H1 (cell line): ENCODE measurements around the gene RARA. TPM values are rescaled to one million over a fixed set of nuclear protein-coding genes. Genes with fewer than 3 reads are reported as not detected.

Source experiments
- CTCF ChIA-PET: fragments of 300-600 bp; sonication (Branson Sonifier 250); formaldehyde crosslinking; loops from one replicate; lab custom pipeline; 2021; ENCODE audit not compliant: partially characterized antibody; lab: Charles Lee
- POLR2A ChIA-PET: fragments of 300-600 bp; sonication (Branson Sonifier 250); formaldehyde crosslinking; loops from one replicate; lab custom pipeline; 2021; ENCODE audit warnings: inconsistent platforms; ENCODE audit not compliant: partially characterized antibody; lab: Charles Lee
- DNase-seq, 2 experiments: peaks; one replicate each; pipeline versions ENCODE4 v3.0.0 to v3.0.0-alpha.2; 2010 to 2022; ENCODE audit warnings: low spot score in 2 of 2, low read depth in 1 of 2, mixed read lengths in 1 of 2
- FAIRE-seq: peaks from 2 replicates; lab custom pipeline; 2011; peaks lifted over from hg19 to GRCh38; lab: Jason Lieb, UNC
- H2AFZ ChIP-seq: 2 replicates; pipeline ENCODE4 v1.8.1; 2012; ENCODE audit warnings: low read length, inconsistent platforms
- H2AK5ac ChIP-seq: 2 replicates; pipeline ENCODE4 v1.6.1; 2013; ENCODE audit warnings: low read depth, low read length
- H2BK120ac ChIP-seq: replicated peaks from 2 replicates; pipeline ENCODE3; 2013; ENCODE audit warnings: low read depth, low read length, inconsistent platforms
- H2BK12ac ChIP-seq: 2 replicates; pipeline ENCODE4 v1.6.1; 2013; ENCODE audit warnings: low read depth, low read length
- H2BK15ac ChIP-seq: 2 replicates; pipeline ENCODE4 v1.6.1; 2013; ENCODE audit warnings: low read length
- H2BK20ac ChIP-seq: 2 replicates; pipeline ENCODE4 v1.6.1; 2013; ENCODE audit warnings: low read length
- H2BK5ac ChIP-seq: 2 replicates; pipeline ENCODE4 v1.6.1; 2013; ENCODE audit warnings: low read depth, low read length
- H3K14ac ChIP-seq: 2 replicates; pipeline ENCODE4 v1.6.1; 2013; ENCODE audit warnings: inconsistent platforms; ENCODE audit not compliant: insufficient read length
- H3K18ac ChIP-seq: 2 replicates; pipeline ENCODE4 v1.6.1; 2013; ENCODE audit warnings: low read length; ENCODE audit errors: extremely low read depth
- H3K23ac ChIP-seq: 2 replicates; pipeline ENCODE4 v1.6.1; 2013; ENCODE audit warnings: inconsistent platforms; ENCODE audit not compliant: insufficient read length
- H3K23me2 ChIP-seq: 2 replicates; pipeline ENCODE4 v1.6.1; 2013; ENCODE audit warnings: low read depth, low read length
- H3K27ac ChIP-seq: 2 replicates; pipeline ENCODE4 v1.6.1; 2011; ENCODE audit warnings: low read depth, low read length, inconsistent platforms
- H3K27me3 ChIP-seq, 4 experiments: replicated peaks in 1 of 4; 1 replicate in 1 of 4; 2 replicates in 3 of 4; pipeline versions ENCODE4 v1.6.1 to v1.8.1; 2011 to 2013; ENCODE audit warnings: low read length in 3 of 4, mild to moderate bottlenecking in 3 of 4, inconsistent platforms in 2 of 4, mixed read lengths in 2 of 4, moderate library complexity in 1 of 4; ENCODE audit not compliant: control insufficient read depth in 3 of 4, insufficient read depth in 3 of 4; ENCODE audit errors: extremely low read depth in 1 of 4
- H3K36me3 ChIP-seq, 4 experiments: 2 replicates each; pipeline versions ENCODE4 v1.6.1 to v1.8.1; 2011 to 2013; ENCODE audit warnings: mild to moderate bottlenecking in 4 of 4, low read length in 3 of 4, moderate library complexity in 2 of 4, control low read depth in 1 of 4, inconsistent platforms in 1 of 4; ENCODE audit not compliant: insufficient read depth in 4 of 4, control insufficient read depth in 2 of 4
- H3K4ac ChIP-seq: replicated peaks from 2 replicates; pipeline ENCODE3; 2013; ENCODE audit warnings: low read length, low read depth, mixed read lengths, inconsistent platforms; ENCODE audit not compliant: insufficient read length
- H3K4me1 ChIP-seq, 4 experiments: replicated peaks in 1 of 4; 1 replicate in 1 of 4; 2 replicates in 3 of 4; pipeline versions ENCODE4 v1.6.1 to v1.8.1; 2011 to 2013; ENCODE audit warnings: low read length in 3 of 4, inconsistent platforms in 2 of 4, mixed read lengths in 1 of 4; ENCODE audit not compliant: insufficient read depth in 4 of 4, control insufficient read depth in 3 of 4
- H3K4me2 ChIP-seq, 2 experiments: 2 replicates each; pipeline versions ENCODE4 v1.6.1 to v1.8.1; 2011 to 2013; ENCODE audit warnings: low read depth in 2 of 2, low read length in 2 of 2, control low read depth in 1 of 2, inconsistent platforms in 1 of 2, mild to moderate bottlenecking in 1 of 2; ENCODE audit not compliant: insufficient read depth in 1 of 2
- H3K4me3 ChIP-seq, 4 experiments: fragments of 200-600, 300-600 bp in 1 of 4; sonication (generic), shearing (Covaris generic), sonication (Bioruptor Twin) in 1 of 4; 2 replicates each; pipeline versions ENCODE4 v1.5.1 to v1.8.1; 2011 to 2016; ENCODE audit warnings: low read length in 4 of 4, low read depth in 3 of 4, control low read depth in 2 of 4, inconsistent platforms in 2 of 4, mild to moderate bottlenecking in 2 of 4, mixed read lengths in 1 of 4, moderate library complexity in 1 of 4; ENCODE audit not compliant: insufficient read depth in 2 of 4; ENCODE audit errors: extremely low read depth in 1 of 4
- H3K56ac ChIP-seq: replicated peaks from 2 replicates; pipeline ENCODE3; 2013; ENCODE audit warnings: low read depth, mild to moderate bottlenecking, mixed read lengths, low read length, inconsistent platforms; ENCODE audit not compliant: insufficient read length
- H3K79me1 ChIP-seq: 2 replicates; pipeline ENCODE4 v1.6.1; 2013; ENCODE audit warnings: low read depth, low read length, control low read depth
- H3K79me2 ChIP-seq, 2 experiments: 2 replicates each; pipeline versions ENCODE4 v1.6.1 to v1.8.1; 2012 to 2013; ENCODE audit warnings: low read length in 2 of 2, mild to moderate bottlenecking in 2 of 2, inconsistent platforms in 1 of 2; ENCODE audit not compliant: insufficient read depth in 2 of 2, control insufficient read depth in 1 of 2
- H3K9ac ChIP-seq, 4 experiments: replicated peaks in 1 of 4; 1 replicate in 1 of 4; 2 replicates in 3 of 4; pipeline versions ENCODE4 v1.6.1 to v1.8.1; 2011 to 2013; ENCODE audit warnings: low read depth in 3 of 4, low read length in 3 of 4, control low read depth in 2 of 4, mild to moderate bottlenecking in 2 of 4, moderate library complexity in 2 of 4, inconsistent platforms in 1 of 4; ENCODE audit errors: extremely low read depth in 1 of 4
- H3K9me3 ChIP-seq, 2 experiments: 2 replicates each; pipeline versions ENCODE4 v1.6.1 to v1.8.1; 2012 to 2013; ENCODE audit warnings: mild to moderate bottlenecking in 2 of 2, moderate library complexity in 2 of 2, control low read depth in 1 of 2, inconsistent platforms in 1 of 2, low read depth in 1 of 2, low read length in 1 of 2, mixed read lengths in 1 of 2; ENCODE audit not compliant: insufficient read depth in 2 of 2
- H4K20me1 ChIP-seq, 2 experiments: replicated peaks in 1 of 2; 2 replicates each; pipeline versions ENCODE3 to v1.8.1; 2011 to 2013; ENCODE audit warnings: inconsistent platforms in 2 of 2, low read length in 2 of 2, mild to moderate bottlenecking in 1 of 2; ENCODE audit not compliant: insufficient read depth in 2 of 2, control insufficient read depth in 1 of 2
- H4K5ac ChIP-seq: 2 replicates; pipeline ENCODE4 v1.6.1; 2013; ENCODE audit warnings: low read length, low read depth, mixed read lengths, inconsistent platforms; ENCODE audit not compliant: insufficient read length
- H4K8ac ChIP-seq: 2 replicates; pipeline ENCODE4 v1.8.0; 2013; ENCODE audit warnings: mild to moderate bottlenecking, moderate library complexity, low read length, inconsistent platforms; ENCODE audit not compliant: insufficient read depth; ENCODE audit errors: extremely low read depth
- H4K91ac ChIP-seq: replicated peaks from 2 replicates; pipeline ENCODE3; 2013; ENCODE audit warnings: low read length, mixed read lengths, inconsistent platforms; ENCODE audit not compliant: insufficient read length
- KDM1A ChIP-seq: fragments of 200-600, 300-600 bp; sonication (generic); IDR thresholded peaks from 2 replicates; pipeline ENCODE4 v1.7.1; 2016; ENCODE audit warnings: mild to moderate bottlenecking, low read length, borderline replicate concordance
- POLR2A ChIP-seq, 2 experiments: IDR thresholded peaks; 1 replicate in 1 of 2; 2 replicates in 1 of 2; pipeline ENCODE4 v1.6.1; 2011; ENCODE audit warnings: low read depth in 2 of 2, low read length in 2 of 2, mild to moderate bottlenecking in 2 of 2; ENCODE audit errors: control extremely low read depth in 1 of 2
- TBP ChIP-seq: IDR thresholded peaks from 2 replicates; pipeline ENCODE4 v1.6.1; 2011; ENCODE audit warnings: low read depth, low read length, improper control_type of control experiment
- USF2 ChIP-seq: IDR thresholded peaks from 2 replicates; pipeline ENCODE4 v1.6.1; 2011; ENCODE audit warnings: low read length, improper control_type of control experiment
- WGBS, 2 experiments: shearing (Covaris generic) in 1 of 2; methylation state at CpG; one replicate each; pipeline versions ENCODE4 v1.1.6 to v1.1.7; 2013 to 2015; ENCODE audit warnings: low lambda C conversion rate in 2 of 2, mixed read lengths in 2 of 2, inconsistent platforms in 1 of 2, low coverage in 1 of 2, missing lambda C conversion rate in 1 of 2; ENCODE audit not compliant: insufficient replicate concordance in 2 of 2, insufficient coverage in 1 of 2, insufficient read length in 1 of 2; ENCODE audit errors: extremely low coverage in 1 of 2, missing lambda C conversion rate in 1 of 2; 5-methylcytosine and 5-hydroxymethylcytosine counted together
- polyA plus RNA-seq, 7 experiments: library from polyadenylated mRNA; depleted of rRNA in 3 of 7; stranded (reverse) in 5 of 7; unstranded in 2 of 7; fragments of >200 nt in 5 of 7; fragments of 200-250 nt in 2 of 7; gene quantifications; 1 replicate in 5 of 7; 2 replicates in 1 of 7; 4 replicates in 1 of 7; pipeline versions ENCODE4 v1.2.1 to v1.2.3, GENCODE V29; 2011 to 2013; ENCODE audit warnings: missing spikeins in 2 of 7, mixed read lengths in 2 of 7
- total RNA-seq: library from RNA; stranded (reverse); fragmentation: NEBNext Ultra II Directional; extraction: Animal tissue kit (Norgen Biotek cat#: 25700); gene quantifications from 2 replicates; pipeline ENCODE4 v1.2.1, GENCODE V29; 2021

RARA gene
- total and polyA plus RNA-seq, 2 of the 8 experiments (the other 6 are each of a cell fraction or from before 2014, with no cell fraction given): 4.4 to 16.5 TPM

GRCh38 chr17:40265337-40265736 is 43.6 kb upstream of the RARA start:
- Histone ChIP-seq H3K9me3 (no peaks in the 10 kb centered on the region), H2BK12ac (no peak overlapping the region), H3K23ac (no peak overlapping the region), H4K5ac (no peak overlapping the region), H4K20me1 (peaks cover 0 to 3% of the 10 kb centered on the region in 2 experiments), H2BK20ac (no peak overlapping the region), H3K4me1 (peaks cover 0 to 2% (median 0%) of the 10 kb centered on the region in 4 experiments; a peak in 1 of 7 replicates), H3K27me3 (no peaks in the 10 kb centered on the region), H2AFZ (no peak overlapping the region), H3K36me3 (peaks cover 4 to 34% (median 13%) of the 10 kb centered on the region in 4 experiments; a peak in 6 of 8 replicates), H4K91ac (no peak overlapping the region), H3K23me2 (no peaks in the 10 kb centered on the region; the same call in 1 of the 2 replicates), H2BK120ac (no peak overlapping the region), H3K9ac (no peak overlapping the region), H3K79me2 (no peaks in the 10 kb centered on the region), H3K4me2 (no peak overlapping the region), H3K18ac (no peak overlapping the region), H3K27ac (no peak overlapping the region), H3K56ac (no peak overlapping the region), H3K4me3 (no peak overlapping the region), H3K79me1 (no peaks in the 10 kb centered on the region), H4K8ac (no peak overlapping the region), H3K14ac (no peak overlapping the region), H3K4ac (no peak overlapping the region), H2BK15ac (no peak overlapping the region), H2AK5ac (no peak overlapping the region), H2BK5ac (no peak overlapping the region)
- DNase-seq (no peak), FAIRE-seq (no peak)
- CTCF ChIA-PET: no interaction called here
- 91% methylated on average over 5 of the region's 5 CpGs; no CpG with 5 or more reads in 1 of the 2 experiments for WGBS, 2 experiments
- POLR2A ChIA-PET: interaction anchor here (1.4 kb wide), 1 partner anchor 21 kb away, joined by 4 read pairs; no protein-coding TSS in a partner anchor
- TF ChIP-seq POLR2A (IDR thresholded peaks at IDR 0.05; ENCODE audit: control extremely low read depth in 1 of 2, low read depth in 2 of 2, low read length in 2 of 2) (no peak), USF2 (no peak), TBP (no peak), KDM1A (no peak)
